HepG2 (cell line): ENCODE data around the gene CAMK1G.

Experiments used
- CTCF ChIP-seq: sonication (generic); formaldehyde crosslinking; IDR thresholded peaks from 2 replicates; pipeline ENCODE4 v1.5.0; 2020; ENCODE audit warnings: mild to moderate bottlenecking, missing genetic modification reagents, moderate library complexity
- RBM22 ChIP-seq: fragments of 200-400 bp; formaldehyde crosslinking; optimal IDR thresholded peaks from 2 replicates; pipeline ENCODE3; 2017; ENCODE audit warnings: mild to moderate bottlenecking, low read length, moderate library complexity
- REST ChIP-seq, 2 experiments: IDR thresholded peaks; 2 replicates each; pipeline ENCODE4 v1.6.1; 2011 to 2012; ENCODE audit warnings: low read length in 2 of 2, borderline replicate concordance in 1 of 2, low read depth in 1 of 2, mild to moderate bottlenecking in 1 of 2, moderate library complexity in 1 of 2
- ZKSCAN8 ChIP-seq: IDR thresholded peaks from 2 replicates; pipeline ENCODE4 v1.6.1; 2016; ENCODE audit warnings: borderline replicate concordance, missing genetic modification reagents, missing compliant biosample characterization
- ZNF530 ChIP-seq: sonication (generic); formaldehyde crosslinking; IDR thresholded peaks from 2 replicates; pipeline ENCODE4 v1.5.0; 2020; ENCODE audit warnings: low read depth, mild to moderate bottlenecking, missing genetic modification reagents
- ZNF674 ChIP-seq: sonication (generic); formaldehyde crosslinking; IDR thresholded peaks from 2 replicates; pipeline ENCODE4 v1.5.0; 2020; ENCODE audit warnings: low read depth, mild to moderate bottlenecking, missing genetic modification reagents

GRCh38 chr1:209617755-209618154 lies 34.2 kb downstream of the CAMK1G start:
- TF ChIP-seq CTCF (no peak), REST (IDR thresholded peaks at IDR 0.05; ENCODE audit: borderline replicate concordance in 1 of 2, low read depth in 1 of 2, low read length in 2 of 2) (no peak), ZKSCAN8 (no peak), ZNF674 (CRISPR knock-in tag) (no peak), ZNF530 (no peak), RBM22 (no peak)
